Stimulated activated naive CD4-positive, alpha-beta T cell treated with Interleukin-2 at 50 U/mL for 16 hours (primary cell): ENCODE measurements around the gene ZNF526.

Experiments used
- DNase-seq: peaks from one replicate; lab custom pipeline; 2025; lab: John Stamatoyannopoulos, UW

The ZNF526 gene

DNA sequence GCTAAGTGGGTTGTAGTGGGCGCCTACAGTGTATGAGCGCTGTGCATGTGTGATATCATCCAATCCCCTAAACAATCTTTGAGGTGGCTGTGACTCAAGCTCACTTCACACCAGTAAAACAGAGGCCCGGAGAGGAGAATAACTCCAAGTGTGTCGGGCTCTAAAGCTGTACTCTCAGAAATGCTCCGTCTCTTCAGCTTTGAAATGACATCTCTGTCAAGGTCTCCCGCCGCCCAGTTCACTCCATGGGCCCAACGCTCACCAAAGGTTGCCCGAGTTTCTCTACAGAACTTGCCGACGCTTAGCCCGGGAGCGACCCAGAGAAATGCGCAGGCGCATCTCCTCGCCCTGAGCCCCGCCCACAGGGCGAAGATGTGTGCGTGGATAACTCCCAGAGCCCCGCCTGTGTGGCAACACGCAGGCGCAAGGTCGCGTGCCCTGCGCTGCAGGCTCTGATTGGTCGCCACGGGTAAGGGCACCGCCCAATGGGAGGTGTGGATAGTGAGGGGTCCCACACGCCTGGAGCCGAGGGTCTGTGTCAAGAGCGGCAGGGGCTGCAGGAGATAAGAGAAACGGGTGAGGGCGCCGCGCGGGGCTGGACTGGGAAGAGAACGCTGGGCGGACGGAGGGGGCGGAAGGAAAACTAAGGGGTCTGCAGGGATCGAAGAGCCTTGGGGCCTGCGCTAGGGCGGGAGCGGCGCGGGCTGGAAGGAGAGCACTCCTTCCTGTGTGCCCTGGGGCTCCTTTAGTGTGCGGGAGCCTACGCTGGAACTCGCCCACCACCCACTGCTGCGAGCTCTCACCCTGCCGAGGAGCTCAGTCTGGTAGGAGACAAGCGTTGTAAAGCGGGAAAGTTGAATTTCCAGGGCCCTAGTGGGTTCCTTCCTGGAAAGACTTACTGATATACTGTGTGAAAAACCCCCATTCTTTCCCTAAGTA, at the start of gene ZNF526:
TSS of gene ZNF526 (plus strand) at position 501 of the 939 bp plus-strand sequence. CDS start 4,092 bp downstream, outside the sequence.
- DNase-seq = peak; percentile 96

DNA sequence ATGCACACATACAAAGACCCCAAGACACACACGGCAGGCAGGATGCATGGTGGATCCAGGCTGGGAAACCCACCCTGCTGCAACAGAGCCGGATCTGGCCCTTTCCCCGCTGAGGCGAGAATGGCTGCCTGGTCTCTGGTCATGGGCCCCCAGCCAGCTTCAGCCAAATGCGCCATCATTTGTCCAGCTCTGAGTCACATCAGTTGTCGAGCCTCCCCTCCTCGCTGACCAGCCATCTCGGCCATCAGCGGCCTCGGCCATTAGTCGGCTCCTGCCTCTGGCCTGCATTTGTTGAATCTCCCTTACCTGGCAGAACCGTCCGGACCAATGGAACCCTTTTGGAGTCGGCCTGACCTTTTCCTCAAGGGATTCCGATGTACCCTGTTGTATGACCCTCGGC, 49.4 kb upstream of the ZNF526 start:
- no peak for DNase-seq

DNA sequence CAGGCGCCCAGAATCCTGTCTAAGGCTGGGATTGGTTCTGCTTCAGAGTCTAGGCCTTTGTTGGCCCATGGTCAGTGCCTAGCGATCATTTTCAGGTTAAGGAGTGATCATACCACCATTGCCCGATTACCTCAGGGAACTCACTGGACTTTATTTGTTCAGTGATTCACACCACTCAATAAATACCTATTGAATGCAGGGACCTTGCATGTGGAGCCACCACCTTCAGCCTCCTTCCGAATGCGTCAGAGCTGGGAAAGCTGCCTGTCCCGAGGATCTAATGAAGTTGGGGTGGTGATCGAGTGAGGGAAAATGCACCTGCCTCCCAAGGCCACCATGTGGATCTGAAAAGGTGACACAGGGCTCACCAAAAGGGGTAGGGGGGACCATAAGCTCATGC, 47.9 kb upstream of the ZNF526 start:
- no peak for DNase-seq

DNA sequence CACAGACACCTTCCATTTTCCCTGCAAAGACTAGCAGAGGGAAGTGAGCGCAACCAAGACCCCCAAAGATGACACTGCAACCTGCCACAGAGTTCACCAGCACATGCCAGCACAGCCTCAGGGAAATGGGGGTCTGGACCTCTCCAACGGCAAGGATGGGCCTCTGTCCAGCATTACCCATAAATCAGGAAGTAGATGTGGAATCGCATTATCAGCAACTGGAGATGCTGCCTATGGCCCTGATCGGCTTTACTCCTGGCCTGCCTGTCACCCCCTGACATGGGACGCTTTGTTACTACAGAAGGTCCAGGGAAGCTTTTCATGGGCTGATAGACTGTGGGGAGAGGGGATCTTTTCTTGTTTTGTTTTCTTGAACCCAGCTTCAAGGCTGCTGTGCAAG, 46.4 kb upstream of the ZNF526 start:
- no peak for DNase-seq

- no peak for DNase-seq
These were observed 45.9 kb upstream of the ZNF526 start for GRCh38 chr19:42174188-42174587.

GRCh38 chr19:42174958-42175734, 45.0 kb upstream of the ZNF526 start:
- no peak for DNase-seq

DNA sequence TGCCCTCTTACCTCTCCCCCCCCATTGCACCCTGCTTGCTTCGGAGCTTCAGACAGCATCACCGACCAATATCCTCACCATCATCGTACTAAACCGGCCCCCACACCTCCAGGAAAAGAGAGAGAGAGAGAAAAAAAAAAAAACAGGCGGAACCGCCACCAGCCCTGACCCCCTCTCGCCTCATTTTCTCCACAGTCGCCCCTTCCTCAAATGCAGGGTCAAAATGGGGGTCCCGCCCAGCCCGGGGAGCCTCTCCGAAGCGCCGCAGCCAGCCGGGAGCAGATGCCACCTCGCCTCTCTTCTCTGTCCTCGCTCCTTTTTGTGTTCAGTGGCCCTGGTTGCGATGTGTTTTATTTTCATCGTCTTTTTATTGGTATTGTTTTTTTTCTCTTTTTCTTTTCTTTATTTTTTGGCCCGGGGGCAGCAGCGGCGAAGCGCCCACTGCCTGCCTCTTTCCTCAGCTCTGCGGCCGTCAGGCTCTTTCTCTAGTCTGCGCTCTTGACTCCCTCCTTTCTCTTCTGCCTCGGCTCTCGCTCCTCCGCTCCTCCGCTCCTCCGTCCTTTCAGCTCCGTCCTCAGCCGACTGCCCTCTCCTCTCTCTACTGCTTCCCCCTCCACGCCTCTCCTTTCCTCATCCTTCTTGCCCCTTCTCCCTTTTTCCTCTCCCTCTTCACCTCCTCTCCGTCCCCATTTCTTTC, 44.0 kb upstream of the ZNF526 start:
- peak; percentile 13 for DNase-seq

DNA sequence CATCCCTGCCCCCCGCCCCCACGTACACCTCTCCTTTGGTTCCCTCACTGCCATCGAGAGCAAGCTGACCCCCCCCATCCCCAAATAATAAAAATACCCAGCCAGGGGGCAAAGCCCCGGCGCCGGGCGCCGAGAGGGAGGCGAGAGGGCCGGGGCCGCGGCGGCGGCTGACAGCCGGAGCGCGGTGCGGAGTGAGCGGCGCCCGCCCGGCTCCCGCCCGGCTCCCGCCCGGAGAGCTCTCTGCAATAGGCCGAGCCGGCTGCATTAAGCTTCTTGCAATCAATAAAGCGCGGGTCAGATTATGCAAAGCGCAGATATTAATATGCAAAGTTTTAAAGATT, 43.5 kb upstream of the ZNF526 start:
- no peak for DNase-seq

DNA sequence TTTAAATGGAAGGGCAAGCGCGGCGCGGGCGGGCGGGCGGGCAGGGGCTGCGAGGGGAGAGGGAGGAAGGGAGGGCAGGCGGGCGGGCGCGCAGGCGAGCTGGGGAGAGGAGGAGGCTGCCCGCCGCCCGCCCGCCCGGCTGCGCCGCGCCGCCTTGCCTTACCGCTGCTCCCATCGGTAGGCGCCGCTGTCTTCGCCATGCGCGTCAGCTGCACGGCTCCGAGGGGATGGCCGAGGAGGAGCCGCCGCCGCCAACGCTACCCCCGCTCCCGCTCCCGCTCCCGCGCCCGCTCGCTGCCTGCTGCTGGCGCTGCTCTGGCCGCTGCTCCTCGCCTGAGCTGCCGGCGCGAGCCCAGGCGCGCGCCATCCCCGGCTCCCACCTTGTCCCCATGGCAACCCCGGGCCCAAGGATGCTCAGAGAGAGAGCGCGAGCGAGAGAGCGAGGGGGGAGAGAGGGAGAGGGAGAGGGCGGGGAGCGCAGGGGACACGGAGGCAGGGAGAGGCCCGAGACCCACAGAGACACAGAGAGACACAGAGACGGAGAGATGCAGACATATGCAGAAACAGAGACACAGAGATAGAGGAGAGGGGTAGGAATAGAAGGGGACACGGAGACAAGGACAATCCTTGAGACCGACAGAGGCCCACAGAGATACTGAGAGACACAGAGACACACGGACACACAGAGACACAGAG, 43.0 kb upstream of the ZNF526 start:
- peak; percentile 72 for DNase-seq

- no peak for DNase-seq
These were observed 42.5 kb upstream of the ZNF526 start for GRCh38 chr19:42177686-42178019.

DNA sequence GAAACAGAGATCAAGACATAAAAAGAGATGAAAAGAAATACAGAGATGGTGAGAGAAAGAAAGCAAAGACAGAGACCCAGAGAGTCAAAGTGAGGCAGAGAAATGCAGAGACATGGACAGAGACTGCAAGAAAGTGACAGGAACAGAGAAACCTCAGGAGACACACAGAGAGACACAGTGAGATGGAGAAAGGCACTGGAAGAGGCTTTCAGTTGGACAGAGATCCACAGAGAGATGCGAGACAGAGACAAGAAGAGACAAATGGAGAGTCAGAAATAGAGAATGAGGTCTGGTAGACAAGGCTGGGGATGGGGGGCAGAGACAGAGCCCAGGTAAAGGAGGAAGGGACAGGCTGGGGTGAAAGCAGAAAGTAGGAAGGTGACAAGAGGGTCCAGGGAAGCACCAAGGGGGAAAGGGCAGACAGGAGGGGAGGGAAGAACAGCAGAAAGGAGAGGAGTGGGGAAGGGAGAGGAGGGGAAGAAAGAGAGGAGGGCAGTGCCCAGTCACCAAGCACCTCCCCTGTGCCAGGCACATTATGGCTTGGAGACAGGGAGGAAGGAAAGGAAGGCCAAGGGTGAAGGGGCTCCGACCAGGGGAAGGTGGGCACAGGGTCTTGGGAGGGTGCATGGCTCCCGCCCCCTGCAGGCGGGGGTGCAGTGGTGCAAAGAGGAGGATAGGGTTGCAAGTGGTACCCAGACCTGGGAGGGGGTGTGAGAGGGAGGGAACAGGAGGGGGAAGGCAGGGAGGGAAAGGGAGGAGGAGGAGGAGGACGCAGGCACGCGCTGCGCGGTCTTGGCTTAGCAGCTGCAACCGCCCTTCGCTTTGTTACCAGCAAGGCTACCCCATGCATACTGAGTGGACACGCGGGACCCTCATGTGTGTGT, 41.1 kb upstream of the ZNF526 start:
- DNase-seq = peak; percentile 1

GRCh38 chr19:42184401-42184861, 35.7 kb upstream of the ZNF526 start:
- peak; percentile 63 for DNase-seq

DNA sequence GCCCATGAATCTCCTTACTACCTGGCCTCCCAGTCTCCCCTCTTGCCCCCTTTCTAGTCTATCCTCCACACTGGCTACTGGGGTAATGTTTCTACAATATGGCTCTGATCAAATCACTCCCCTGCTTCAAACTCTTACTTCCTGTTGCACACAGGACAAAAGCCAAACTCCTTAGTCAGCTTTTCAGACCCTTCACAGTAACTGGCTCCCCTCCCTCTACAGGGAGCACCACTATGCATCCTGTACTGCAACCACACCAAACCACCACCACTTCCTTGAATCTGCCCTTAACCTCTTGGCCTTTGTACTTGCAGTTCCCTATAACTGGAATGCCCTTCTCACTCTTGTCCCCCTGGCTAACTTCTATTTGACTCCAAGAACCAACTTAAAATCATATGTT, 34.8 kb upstream of the ZNF526 start:
- DNase-seq = no peak

DNA sequence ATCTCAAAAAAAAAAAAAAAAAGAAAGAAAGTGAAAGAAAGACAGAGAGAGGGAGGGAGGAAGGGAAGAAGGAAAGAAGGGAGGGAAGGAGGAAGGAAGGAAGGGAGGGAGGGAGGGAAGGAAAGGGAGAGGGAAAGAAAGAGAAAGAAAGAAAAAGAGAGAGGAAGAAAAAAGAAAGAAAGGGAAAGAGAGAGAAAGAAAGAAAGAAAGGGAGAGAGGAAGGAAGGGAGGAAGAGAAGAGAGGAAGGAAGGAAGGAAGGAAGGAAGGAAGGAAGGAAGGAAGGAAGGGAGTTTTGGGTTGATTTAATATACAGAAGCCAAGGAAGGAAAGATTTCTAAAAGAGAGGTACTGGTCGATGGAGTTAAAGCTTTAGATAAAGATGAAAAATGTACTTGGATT, 31.4 kb upstream of the ZNF526 start:
- no peak for DNase-seq

DNA sequence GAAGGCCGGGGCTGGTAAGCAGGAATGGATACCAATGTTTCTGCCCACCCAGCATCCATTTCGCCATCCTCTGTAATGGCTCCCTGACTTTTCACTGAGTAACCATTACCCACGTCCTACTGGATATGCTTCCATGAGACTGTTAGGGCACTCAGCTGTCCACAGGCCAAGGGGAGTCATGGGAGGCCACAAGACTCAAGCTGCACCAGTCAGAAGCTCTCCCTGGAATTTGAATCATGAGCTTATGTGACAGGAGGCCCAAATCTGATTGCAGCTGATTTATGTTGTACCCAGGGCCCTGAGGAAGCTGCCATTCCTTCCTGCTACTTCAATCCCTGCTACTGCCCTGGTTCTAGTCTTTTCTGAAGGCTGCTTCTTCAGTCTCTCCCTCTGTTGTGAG, 31.0 kb upstream of the ZNF526 start:
- no peak for DNase-seq

- DNase-seq = no peak
These were observed 28.8 kb upstream of the ZNF526 start for GRCh38 chr19:42191330-42191729.

DNA sequence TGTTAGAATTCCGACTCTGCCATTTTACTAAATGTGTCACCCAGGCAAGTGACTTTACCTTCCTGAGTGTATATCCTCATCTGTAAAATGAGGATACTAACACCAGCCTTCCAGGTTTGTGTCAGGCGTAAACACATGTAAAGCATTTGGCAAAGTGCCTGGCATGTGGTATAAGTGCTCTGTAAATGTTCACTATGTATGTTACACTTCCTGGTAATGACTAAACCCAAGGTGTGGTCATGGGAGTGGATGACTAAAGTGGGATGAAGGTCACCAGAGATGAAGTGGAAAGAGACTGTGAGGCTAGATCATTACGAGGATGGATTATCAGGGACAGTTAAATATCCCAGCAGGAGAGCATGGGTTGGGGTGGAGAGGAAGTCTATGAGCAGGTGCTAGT, 28.3 kb upstream of the ZNF526 start:
- no peak for DNase-seq

- no peak for DNase-seq
These were observed 26.8 kb upstream of the ZNF526 start for GRCh38 chr19:42193294-42193693.

DNA sequence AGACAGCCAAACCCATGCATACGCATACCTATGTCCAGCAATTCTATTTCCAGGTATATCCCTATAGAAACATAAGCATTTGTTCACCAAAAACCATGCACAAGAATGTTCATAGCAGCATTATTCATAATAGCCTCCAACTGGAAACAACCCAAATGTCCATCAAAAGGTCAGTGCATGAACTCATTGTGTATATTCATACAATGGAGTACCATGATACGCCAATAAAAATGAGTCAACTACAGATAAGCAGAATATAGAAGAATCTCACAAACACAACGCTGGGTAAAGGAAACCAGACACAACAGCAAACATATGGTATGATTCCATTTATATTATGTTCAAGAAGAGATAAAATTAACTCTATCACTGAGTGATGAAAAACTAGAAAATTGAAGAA, 26.4 kb upstream of the ZNF526 start:
- no peak for DNase-seq

DNA sequence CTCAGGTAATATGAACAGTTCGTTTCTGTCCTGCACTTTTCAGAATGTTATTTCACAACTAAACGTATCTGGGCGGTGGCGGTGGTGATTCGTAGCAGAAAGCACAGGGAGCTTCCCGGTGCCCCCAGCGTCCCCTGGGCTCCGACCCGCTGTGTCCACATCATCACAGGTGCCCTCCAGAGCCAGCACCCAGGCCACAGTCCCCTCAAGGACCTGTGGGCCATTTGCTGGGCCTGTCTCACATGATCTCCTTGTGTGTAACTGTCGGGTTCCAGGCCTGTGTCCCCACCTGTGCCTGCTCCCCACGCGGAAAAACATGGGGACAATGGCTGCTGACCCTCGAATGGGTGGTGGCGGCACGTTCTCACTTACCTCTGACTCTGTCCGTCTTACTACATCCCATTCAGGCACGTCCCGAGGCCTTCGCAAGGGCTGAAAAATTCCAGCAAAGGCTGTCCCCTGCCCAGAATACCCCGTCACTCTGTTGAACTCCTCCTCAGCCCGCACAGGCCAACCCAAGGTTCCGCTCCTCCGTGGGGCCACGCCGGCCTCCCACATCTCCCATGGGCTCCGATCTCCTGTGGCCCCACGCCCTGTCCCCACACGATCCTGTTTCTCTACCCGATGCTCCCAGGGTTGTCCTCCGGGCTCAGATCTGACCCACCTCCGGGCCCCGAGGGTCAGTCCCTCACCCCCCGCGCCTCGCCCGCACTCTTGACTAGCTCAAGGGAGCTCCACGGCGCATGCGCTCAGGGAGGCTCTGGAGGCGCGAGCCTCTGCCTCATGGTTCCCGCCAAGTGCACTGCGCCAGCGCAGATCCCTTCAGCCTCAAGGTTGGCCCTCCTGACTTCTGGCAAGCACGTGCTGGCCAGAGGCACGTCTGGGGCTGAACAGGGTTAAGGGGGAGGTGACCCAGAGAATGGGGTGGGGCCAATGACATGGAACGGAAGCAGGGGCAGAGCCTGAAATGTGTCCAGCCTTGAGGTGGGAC, 23.8 kb upstream of the ZNF526 start:
- DNase-seq = no peak
